Measurements from ENCODE around the gene SUPV3L1. TPM values are rescaled to one million over a fixed set of nuclear protein-coding genes. Genes with fewer than 3 reads are reported as not detected.
A peak's percentile ranks its signal among the peaks of the same experiment; 100 is the strongest.

SUPV3L1 gene
- total and polyA plus RNA-seq, 9 of the 15 experiments (the other 6 are each of a cell fraction or from before 2014, with no cell fraction given) = 45.2 to 156 (median 92.6) TPM

GRCh38 chr10:69248117-69248730, 68.2 kb downstream of the SUPV3L1 start:
- H3K4me3 ChIP-seq = no peak overlapping the region
- FAIRE-seq (no peak), DNase-seq (ENCODE audit: extremely low read depth in 1 of 4, low spot score in 3 of 4) (peak in 2 of 4 experiments; percentile 35 to 52), ATAC-seq (peak; percentile 60)
- 56% methylated on average over 20 of the region's 24 CpGs for WGBS (ENCODE audit: insufficient coverage, low coverage, missing lambda C conversion rate)
- no peaks in the 10 kb centered on the region for H3K27me3 ChIP-seq (ENCODE audit: control insufficient read depth in 2 of 2, insufficient read depth in 2 of 2, low read length in 2 of 2)
- no peaks in the 10 kb centered on the region for H3K79me2 ChIP-seq (ENCODE audit: control insufficient read depth, insufficient read depth, low read length)
- H3K4me2 ChIP-seq (ENCODE audit: insufficient read depth, low read length) = no peak overlapping the region
- ChIA-PET POLR2A (interaction anchor here (0.9 to 1.2 kb wide), 2 partner anchors 9 to 11 kb away, joined by 3 read pairs; no protein-coding TSS in a partner anchor), CTCF (ENCODE audit: low intra/inter-chr PET ratio) (no interaction called here)
- H3K4me1 ChIP-seq (replicated peaks in 1 of 2; ENCODE audit: control insufficient read depth in 2 of 2, insufficient read depth in 2 of 2, low read length in 2 of 2) = peaks cover 0 to 20% of the 10 kb centered on the region in 2 experiments; a peak in 2 of 5 replicates
- 0 out of 4 replicates have a peak overlapping the region, but pooled peaks of 1 of the 2 experiments have one; percentile 10 for H3K9ac ChIP-seq (ENCODE audit: insufficient read depth in 1 of 2, low read depth in 2 of 2, low read length in 2 of 2)
- in situ Hi-C loops (cut with MboI) (loop anchor here (5.0 to 25.0 kb wide), 2 partner anchors 139 to 389 kb away; partner anchors contain the start of gene FAM241B), intact Hi-C loops (cut with micrococcal nuclease) (no loop called here)
- H2AFZ ChIP-seq (ENCODE audit: low read depth, low read length) = 0 out of 2 replicates have a peak overlapping the region, but pooled peaks have one; percentile 2
- no peaks in the 10 kb centered on the region for H4K20me1 ChIP-seq (replicated peaks; ENCODE audit: control insufficient read depth, insufficient read depth, low read length)
- H3K9me3 ChIP-seq (replicated peaks; ENCODE audit: control insufficient read depth, insufficient read depth, low read depth, low read length) = no peaks in the 10 kb centered on the region
- BruUV-seq (replicated peaks) = no TSS peak
- no peaks in the 10 kb centered on the region for H3K36me3 ChIP-seq (ENCODE audit: control insufficient read depth, insufficient read depth, low read length)
- no peak overlapping the region for H3K27ac ChIP-seq (ENCODE audit: extremely low read depth, low read depth, low read length)
- H3K9me1 ChIP-seq (ENCODE audit: control insufficient read depth, insufficient read depth, low read length) = no peaks in the 10 kb centered on the region
- TF ChIP-seq ZNF780A (CRISPR knock-in tag; IDR thresholded peaks at IDR 0.05) (no peak), ZBTB33 (CRISPR knock-in tag; IDR thresholded peaks at IDR 0.05) (peak; percentile 93), BACH1 (tag; IDR thresholded peaks at IDR 0.05) (no peak), TRIM24 (IDR thresholded peaks at IDR 0.05) (no peak), CCAR2 (IDR thresholded peaks at IDR 0.05; ENCODE audit: low read depth, low read length) (no peak), USF2 (CRISPR knock-in tag; IDR thresholded peaks at IDR 0.05) (no peak), ATF3 (IDR thresholded peaks at IDR 0.05) (0 out of 2 replicates have a peak, but pooled peaks have one; percentile 10), ATF3 (CRISPR knock-in tag; conservative IDR thresholded peaks at IDR 0.05) (no peak), TEAD1 (CRISPR knock-in tag; IDR thresholded peaks at IDR 0.05) (no peak), NR2F6 (CRISPR knock-in tag; IDR thresholded peaks at IDR 0.05) (no peak), FOSL1 (tag; conservative IDR thresholded peaks at IDR 0.05) (no peak), NFIC (IDR thresholded peaks at IDR 0.05) (peak; percentile 86), SNIP1 (IDR thresholded peaks at IDR 0.05; ENCODE audit: low read depth) (no peak), CREM (IDR thresholded peaks at IDR 0.05; ENCODE audit: low read depth) (no peak), POU5F1 (IDR thresholded peaks at IDR 0.05; ENCODE audit: borderline replicate concordance, low read depth, low read length, partially characterized antibody) (no peak), TCF7 (IDR thresholded peaks at IDR 0.05; ENCODE audit: borderline replicate concordance) (no peak)

Data from K562 (cell line).